Adrenal gland (tissue), 12 donors: ENCODE results near the gene CDKN1A. TPM values are rescaled to one million over a fixed set of nuclear protein-coding genes. Genes with fewer than 3 reads are reported as not detected.

Experiments used
- DNase-seq, 7 donors: peaks; one replicate each; pipeline ENCODE4 v3.0.0-alpha.2; 2019 to 2020
- H3K27ac ChIP-seq, 5 donors: fragments of 200-600 bp; sonication (generic) in 4 of 5; 1 replicate in 3 of 5; 2 replicates in 2 of 5; pipeline versions ENCODE4 v1.5.1 to v1.8.0; 2016 to 2020; ENCODE audit warnings: mild to moderate bottlenecking in 1 of 5
- H3K27me3 ChIP-seq: fragments of 200-600 bp; 2 replicates; pipeline ENCODE4 v1.8.0; 2021
- H3K36me3 ChIP-seq, 2 donors: fragments of 200-600 bp; replicated peaks in 1 of 2; 1 replicate in 1 of 2; 2 replicates in 1 of 2; pipeline versions ENCODE4 v1.5.1 to v1.8.0; 2018 to 2022
- H3K4me1 ChIP-seq, 2 donors: fragments of 200-600 bp; replicated peaks in 1 of 2; 1 replicate in 1 of 2; 2 replicates in 1 of 2; pipeline versions ENCODE4 v1.5.1 to v1.8.0; 2018 to 2021
- H3K4me3 ChIP-seq, 4 donors: fragments of 200-600 bp; sonication (generic) in 3 of 4; one replicate each; pipeline ENCODE4 v1.5.1; 2016 to 2018
- H3K9me3 ChIP-seq, 3 donors: fragments of 200-600 bp; sonication (generic) in 1 of 3; replicated peaks in 1 of 3; 1 replicate in 2 of 3; 2 replicates in 1 of 3; pipeline versions ENCODE4 v1.5.1 to v1.8.0; 2016 to 2021
- CTCF ChIP-seq, 6 experiments: fragments of 450-650 bp in 4 of 6; fragments of 200-600 bp in 2 of 6; sonication (generic) in 1 of 6; IDR thresholded peaks; 1 replicate in 5 of 6; 2 replicates in 1 of 6; pipeline versions ENCODE4 v1.5.1 to v1.8.0; 2016 to 2021; ENCODE audit warnings: antibody characterized with exemption in 6 of 6, mild to moderate bottlenecking in 2 of 6, moderate library complexity in 1 of 6
- POLR2A ChIP-seq, 2 donors: fragments of 450-650 bp; IDR thresholded peaks; one replicate each; pipeline ENCODE4 v1.6.1; 2017; ENCODE audit warnings: antibody characterized with exemption in 2 of 2, mild to moderate bottlenecking in 2 of 2, moderate library complexity in 1 of 2
- WGBS, 4 donors: extraction: QIAGEN DNeasy Blood & Tissue Kit in 2 of 4; methylation state at CpG; one replicate each; pipeline versions ENCODE4 v1.1.5 to v1.1.7; 2013 to 2017; 5-methylcytosine and 5-hydroxymethylcytosine counted together
- intact Hi-C, 2 donors: fragments of 100-400 bp; cut with DNase I; formaldehyde crosslinking; loops; one replicate each; pipeline versions ENCODE4 v1.14.1 to v1.15.0; 2022 to 2023
- polyA plus RNA-seq, 3 donors: library from polyadenylated mRNA; stranded (reverse); fragments of 200-250 nt in 2 of 3; fragments of 350-450 nt in 1 of 3; fragmentation: Illumina TruSeq in 1 of 3; extraction: RNeasy Lipid Tissue Mini Kit (QIAGEN cat#74804) in 1 of 3; gene quantifications; one replicate each; pipeline ENCODE4 v1.2.3, GENCODE V29; 2013 to 2014
- total RNA-seq, 9 donors: library from RNA; depleted of rRNA in 4 of 9; stranded (reverse); fragments of >200 nt in 4 of 9; fragments of 120-200 nt in 1 of 9; fragmentation: NEBNext Ultra II Directional in 1 of 9; extraction: Animal tissue kit (Norgen Biotek cat#: 25700) in 1 of 9; gene quantifications; one replicate each; pipeline versions ENCODE4 v1.1.0 to v1.2.4, GENCODE V29; 2013 to 2023
- donor health status: healthy with polysubstance abuse.
- donor health status: Bipolar disorder and iron deficiency.
- donor health status: DM: yes; HTN: yes; CAD: no.
- donor health status: DM: no; HTN: no; CAD: no.
- donor health status: DM: no; HTN: no; CAD: no.
- donor health status: DM: yes; HTN: yes; CAD: no.

The CDKN1A gene
- total and polyA plus RNA-seq, 12 donors: 18.8 to 154 (median 67.3) TPM

DNA sequence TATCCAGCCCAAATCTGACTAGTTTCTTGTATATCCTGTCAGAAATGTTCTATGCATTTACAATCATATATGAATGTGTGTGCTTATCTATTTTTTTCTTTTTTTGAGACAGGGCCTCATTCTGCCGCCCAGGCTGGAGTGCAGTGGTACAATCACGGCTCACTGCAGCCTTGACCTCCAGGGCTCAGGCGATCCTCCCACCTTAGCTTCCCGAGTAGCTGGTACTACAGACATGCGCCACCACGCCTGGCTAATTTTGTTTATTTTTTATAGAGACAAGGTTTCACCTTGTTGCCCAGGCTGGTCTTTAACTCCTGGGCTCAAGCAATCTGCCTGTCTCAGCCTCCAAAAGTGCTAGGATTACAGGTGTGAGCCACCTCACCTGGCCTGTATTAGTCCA is 16.1 kb downstream of the CDKN1A start:
- H3K4me3 ChIP-seq: no peak overlapping the region
- intact Hi-C loops: no loop called here
- H3K36me3 ChIP-seq: no peaks in the 10 kb centered on the region
- DNase-seq: no peak
- H3K9me3 ChIP-seq: no peaks in the 10 kb centered on the region
- no peaks in the 10 kb centered on the region for H3K27me3 ChIP-seq
- TF ChIP-seq POLR2A (IDR thresholded peaks at IDR 0.05) (no peak), CTCF (IDR thresholded peaks at IDR 0.05) (no peak)
- H3K27ac ChIP-seq: no peak overlapping the region
- 82 to 95% (median 88%) methylated on average over 6 of the region's 6 CpGs for WGBS, 4 donors
- peaks cover 0 to 7% of the 10 kb centered on the region in 2 donors for H3K4me1 ChIP-seq

GRCh38 chr6:36695414-36695813 is 16.9 kb downstream of the CDKN1A start:
- Histone ChIP-seq H3K9me3 (no peaks in the 10 kb centered on the region), H3K36me3 (no peaks in the 10 kb centered on the region), H3K27ac (no peak overlapping the region), H3K4me1 (peaks cover 0 to 7% of the 10 kb centered on the region in 2 donors), H3K27me3 (no peaks in the 10 kb centered on the region), H3K4me3 (no peak overlapping the region)
- no peak for DNase-seq
- WGBS, 4 donors: 76 to 84% (median 78%) methylated on average over 2 of the region's 2 CpGs
- TF ChIP-seq CTCF (IDR thresholded peaks at IDR 0.05) (no peak), POLR2A (IDR thresholded peaks at IDR 0.05) (no peak)
- intact Hi-C loops: no loop called here

DNA sequence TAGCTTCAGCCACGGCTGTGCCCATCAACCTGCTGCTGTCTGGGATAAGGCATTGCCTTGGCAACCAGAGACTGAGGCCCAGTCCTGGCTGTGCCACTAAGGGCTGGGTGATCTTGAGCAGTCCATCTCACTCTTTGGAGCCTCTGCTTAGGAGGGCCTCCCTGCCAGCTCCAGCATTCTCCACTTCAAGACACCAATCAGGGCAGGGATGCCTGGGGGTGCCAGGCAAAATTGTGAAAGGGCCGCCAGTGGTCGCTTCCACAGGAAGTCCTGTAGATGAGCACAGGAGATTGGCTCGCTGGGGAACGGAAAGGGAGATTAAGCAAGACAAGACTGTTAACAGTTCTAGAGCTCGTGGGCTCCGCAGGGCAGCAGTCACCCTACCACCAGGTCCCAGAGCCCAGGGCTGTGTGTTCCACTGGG is 19.0 kb downstream of the CDKN1A start, which contains the start of gene RAB44:
RAB44 (plus strand) TSS at position 346 of the 423 bp plus-strand sequence. CDS start 6,410 bp downstream, outside the sequence.
- Histone ChIP-seq H3K4me1 (peaks cover 0 to 5% of the 10 kb centered on the region in 2 donors), H3K27me3 (no peaks in the 10 kb centered on the region), H3K27ac (no peak within 1 kb of the TSS), H3K9me3 (no peaks in the 10 kb centered on the region), H3K36me3 (no peaks in the 10 kb centered on the region), H3K4me3 (no peak within 1 kb of the TSS)
- peak in 1 of 7 donors; percentile 6 for DNase-seq
- WGBS, 4 donors: 55 to 80% (median 75%) methylated on average over 6 to 7 of the region's 7 CpGs
- intact Hi-C loops: no loop called here
- no peak for TF ChIP-seq CTCF (IDR thresholded peaks at IDR 0.05)
- no peak for TF ChIP-seq POLR2A (IDR thresholded peaks at IDR 0.05)

DNA sequence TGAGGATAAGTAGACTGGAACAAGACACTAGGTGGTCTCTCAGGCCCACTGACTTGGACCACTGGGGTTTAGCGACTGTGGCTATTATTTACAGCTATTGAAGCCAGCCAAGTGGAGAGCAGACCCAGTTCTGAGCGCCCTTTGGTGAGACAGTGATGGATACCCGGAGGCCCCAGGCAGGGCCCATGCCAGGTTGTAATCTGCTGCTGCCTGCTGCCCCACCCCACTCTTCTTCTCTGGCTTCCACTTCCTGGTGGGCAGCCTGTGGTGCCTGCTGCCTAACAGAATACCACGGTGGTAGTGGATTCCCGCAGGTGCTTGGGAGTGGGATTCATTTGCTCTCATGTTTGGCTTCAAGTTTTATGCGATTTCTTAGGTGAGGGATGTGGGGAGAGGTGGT is 19.7 kb downstream of the CDKN1A start:
- Histone ChIP-seq H3K4me1 (no peaks in the 10 kb centered on the region), H3K9me3 (no peaks in the 10 kb centered on the region), H3K4me3 (no peak overlapping the region), H3K36me3 (no peaks in the 10 kb centered on the region), H3K27ac (no peak overlapping the region), H3K27me3 (no peaks in the 10 kb centered on the region)
- DNase-seq: no peak
- TF ChIP-seq CTCF (IDR thresholded peaks at IDR 0.05) (no peak), POLR2A (IDR thresholded peaks at IDR 0.05) (no peak)
- intact Hi-C loops: no loop called here
- WGBS, 4 donors: 82 to 89% (median 84%) methylated on average over 6 of the region's 6 CpGs
